ENCODE data around the gene PLA2R1. TPM values are rescaled to one million over a fixed set of nuclear protein-coding genes. Genes with fewer than 3 reads are reported as not detected.

The PLA2R1 gene
- polyA plus RNA-seq, 3 donors = not detected

- no peaks in the 10 kb centered on the region for H3K9me3 ChIP-seq (replicated peaks in 1 of 2; ENCODE audit: control insufficient read depth in 1 of 2, insufficient read depth in 1 of 2, low read length in 2 of 2)
- no peak for TF ChIP-seq CTCF (IDR thresholded peaks at IDR 0.05)
- H3K4me3 Mint-ChIP-seq = no peak overlapping the region
- H3K27me3 ChIP-seq (ENCODE audit: control insufficient read depth in 2 of 2, insufficient read depth in 2 of 2, low read length in 2 of 2) = no peaks in the 10 kb centered on the region
- H2AFZ ChIP-seq (ENCODE audit: insufficient read depth, low read depth, low read length, poor library complexity, severe bottlenecking) = no peak overlapping the region
- no peak overlapping the region for H3K9ac ChIP-seq (ENCODE audit: insufficient read depth, low read length, poor library complexity, severe bottlenecking)
- peaks cover 0 to 5% (median 2%) of the 10 kb centered on the region in 3 donors for H3K27me3 Mint-ChIP-seq (ENCODE audit: low read depth in 3 of 3)
- intact Hi-C loops (cut with micrococcal nuclease) = no loop called here
- no peaks in the 10 kb centered on the region for H3K36me3 ChIP-seq (replicated peaks in 1 of 2; ENCODE audit: control insufficient read depth in 1 of 2, insufficient read depth in 2 of 2, low read length in 2 of 2)
- H3K27ac Mint-ChIP-seq = peak overlapping the region in 1 of 7 donors; percentile 21
- DNase-seq = no peak
- H3K4me3 ChIP-seq (replicated peaks in 1 of 3; ENCODE audit: low read depth in 2 of 3, low read length in 3 of 3) = no peak overlapping the region
- H3K9me3 Mint-ChIP-seq = peaks cover 0 to 2% (median 0%) of the 10 kb centered on the region in 7 donors
- H3K4me1 ChIP-seq (ENCODE audit: control insufficient read depth in 1 of 2, insufficient read depth in 2 of 2, low read length in 2 of 2) = peaks cover 3 to 5% of the 10 kb centered on the region in 2 donors
- H3K79me2 ChIP-seq (ENCODE audit: insufficient read depth, low read length) = no peaks in the 10 kb centered on the region
- no peak overlapping the region for H3K4me2 ChIP-seq (replicated peaks; ENCODE audit: extremely low read depth, low read length, poor library complexity, severe bottlenecking)
- WGBS (ENCODE audit: insufficient coverage) = 80% methylated on average over 2 of the region's 2 CpGs
- H3K4me1 Mint-ChIP-seq = peaks cover 12% of the 10 kb centered on the region
- H4K20me1 ChIP-seq (ENCODE audit: insufficient read depth, low read length) = no peaks in the 10 kb centered on the region
- no peaks in the 10 kb centered on the region for H3K36me3 Mint-ChIP-seq
- no peak overlapping the region for H3K27ac ChIP-seq (ENCODE audit: low read depth in 1 of 2, low read length in 2 of 2)
Observed at GRCh38 chr2:159922563-159922962, 139.9 kb downstream of the PLA2R1 start.

- peak overlapping the region; percentile 69 for H2AFZ ChIP-seq (ENCODE audit: insufficient read depth, low read depth, low read length, poor library complexity, severe bottlenecking)
- intact Hi-C loops (cut with micrococcal nuclease) = no loop called here
Observed at GRCh38 chr2:159921752-159922404, 140.5 kb downstream of the PLA2R1 start.

More at GRCh38 chr2:159921752-159922404, 140.5 kb downstream of the PLA2R1 start:
- Mint-ChIP-seq H3K4me1 (peaks cover 12% of the 10 kb centered on the region), H3K36me3 (no peaks in the 10 kb centered on the region), H3K27ac (peak overlapping the region in 3 of 7 donors; percentile 17 to 41 (median 21)), H3K27me3 (ENCODE audit: low read depth in 3 of 3) (peaks cover 0 to 5% (median 2%) of the 10 kb centered on the region in 3 donors), H3K4me3 (no peak overlapping the region), H3K9me3 (peaks cover 0 to 2% (median 0%) of the 10 kb centered on the region in 7 donors)
- WGBS (ENCODE audit: insufficient coverage) = 22% methylated on average over 16 of the region's 17 CpGs
- H3K36me3 ChIP-seq (replicated peaks in 1 of 2; ENCODE audit: control insufficient read depth in 1 of 2, insufficient read depth in 2 of 2, low read length in 2 of 2) = no peaks in the 10 kb centered on the region
- peak; percentile 94 for TF ChIP-seq CTCF (IDR thresholded peaks at IDR 0.05)
- no peak overlapping the region for H3K9ac ChIP-seq (ENCODE audit: insufficient read depth, low read length, poor library complexity, severe bottlenecking)
- H3K27me3 ChIP-seq (ENCODE audit: control insufficient read depth in 2 of 2, insufficient read depth in 2 of 2, low read length in 2 of 2) = no peaks in the 10 kb centered on the region
- no peaks in the 10 kb centered on the region for H4K20me1 ChIP-seq (ENCODE audit: insufficient read depth, low read length)
- peak; percentile 60 to 68 (median 66) for DNase-seq
- H3K4me2 ChIP-seq (replicated peaks; ENCODE audit: extremely low read depth, low read length, poor library complexity, severe bottlenecking) = no peak overlapping the region
- no peak overlapping the region for H3K27ac ChIP-seq (ENCODE audit: low read depth in 1 of 2, low read length in 2 of 2)
- H3K9me3 ChIP-seq (replicated peaks in 1 of 2; ENCODE audit: control insufficient read depth in 1 of 2, insufficient read depth in 1 of 2, low read length in 2 of 2) = no peaks in the 10 kb centered on the region
- H3K79me2 ChIP-seq (ENCODE audit: insufficient read depth, low read length) = no peaks in the 10 kb centered on the region
- no peak overlapping the region for H3K4me3 ChIP-seq (replicated peaks in 1 of 3; ENCODE audit: low read depth in 2 of 3, low read length in 3 of 3)
- H3K4me1 ChIP-seq (ENCODE audit: control insufficient read depth in 1 of 2, insufficient read depth in 2 of 2, low read length in 2 of 2) = peaks cover 3 to 5% of the 10 kb centered on the region in 2 donors

Measured in CD14-positive monocyte (primary cell).